Measurements from ENCODE around the gene GJB4.
"Not testable (repeated sequence)": the region's sequence is repeated elsewhere in the genome, so short reads cannot be mapped to it uniquely, and the experiment has no call there.

Gene GJB4

GRCh38 chr1:34759503-34760357 is at the start of gene GJB4:
Gene GJB4 (plus strand): TSS chr1:34759740. CDS start chr1:34761255, 1,515 bp downstream.
- no peak for DNase-seq

- no peak for DNase-seq
Observed at GRCh38 chr1:34710812-34711211, 48.7 kb upstream of the GJB4 start.

DNA sequence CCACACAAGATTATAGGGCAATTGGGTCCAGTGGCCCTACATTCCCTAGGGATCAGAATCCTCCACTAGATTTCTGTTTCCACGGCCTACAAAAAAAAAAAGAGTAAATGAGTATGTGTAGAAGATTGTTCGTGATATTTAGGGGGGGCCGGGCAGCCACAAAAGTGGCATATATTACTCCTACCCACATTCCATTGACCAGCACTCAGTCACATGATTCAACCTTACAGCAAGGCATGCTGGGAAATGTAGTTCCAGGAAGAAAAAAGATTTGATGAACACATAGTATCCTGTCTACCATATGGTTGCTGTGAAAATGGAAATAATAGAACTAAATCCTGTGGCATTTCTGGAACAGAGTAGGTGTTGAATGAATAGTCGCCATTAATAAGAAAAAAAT is 48.1 kb upstream of the GJB4 start:
- no peak for DNase-seq

- DNase-seq: no peak
Observed at GRCh38 chr1:34712007-34712688, 47.4 kb upstream of the GJB4 start.

DNA sequence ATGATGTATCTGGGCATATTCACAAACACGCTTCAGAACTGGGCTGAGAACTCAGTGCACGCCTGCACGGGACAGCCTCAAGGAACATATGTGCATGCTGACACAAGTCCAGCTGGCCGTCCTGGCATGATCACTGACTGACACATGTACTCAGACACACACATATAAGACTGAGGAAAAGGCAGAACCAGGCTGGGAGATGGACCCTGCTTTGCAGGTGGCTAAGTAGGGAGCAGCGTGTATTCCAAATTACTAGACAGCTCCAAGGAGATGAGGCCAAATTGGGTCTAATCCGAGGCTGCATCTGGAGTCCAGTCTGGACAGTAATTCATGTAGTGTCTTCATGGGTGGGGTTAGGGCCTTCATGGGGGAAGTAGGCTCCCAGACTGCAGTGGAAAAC is 46.1 kb upstream of the GJB4 start:
- DNase-seq: no peak

DNA sequence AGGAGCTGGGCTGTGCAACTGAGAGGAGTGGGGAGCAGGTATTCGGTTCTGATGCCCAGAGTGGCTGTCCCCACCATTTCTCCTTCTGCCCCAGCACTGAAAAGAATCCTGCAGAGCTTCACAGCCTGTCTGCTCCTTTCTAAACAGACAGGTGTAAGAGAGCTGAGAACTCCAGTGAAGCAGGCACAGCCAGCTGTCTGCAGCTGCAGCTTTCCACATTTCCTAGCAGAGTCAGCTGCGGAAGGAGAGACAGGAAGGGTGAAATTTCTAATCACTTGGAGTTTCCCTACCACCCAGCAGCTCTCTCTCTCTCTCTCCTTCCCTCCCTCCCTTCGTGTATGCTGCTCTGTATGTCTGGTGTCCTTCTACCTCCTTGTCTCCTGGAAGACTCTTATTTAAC is 45.2 kb upstream of the GJB4 start:
- no peak for DNase-seq

DNA sequence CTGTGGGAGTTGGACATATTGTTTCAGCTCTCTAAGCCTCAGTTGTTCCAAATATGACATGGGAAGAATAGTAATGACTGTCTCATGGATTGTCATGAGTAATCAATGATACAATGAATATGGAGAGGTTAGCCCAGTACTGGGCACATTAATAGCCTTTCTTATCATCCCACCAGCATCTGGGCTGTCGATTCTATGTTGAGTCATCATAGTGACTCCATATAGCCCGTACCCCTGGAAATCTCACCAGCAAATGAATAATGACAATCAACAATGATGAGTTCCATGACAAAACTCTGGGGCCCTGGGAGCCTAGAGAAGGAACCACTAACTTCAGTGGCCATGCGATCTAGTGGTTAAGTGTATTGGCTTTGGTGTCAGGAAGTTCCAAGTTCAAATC is 44.4 kb upstream of the GJB4 start:
- DNase-seq: no peak

DNA sequence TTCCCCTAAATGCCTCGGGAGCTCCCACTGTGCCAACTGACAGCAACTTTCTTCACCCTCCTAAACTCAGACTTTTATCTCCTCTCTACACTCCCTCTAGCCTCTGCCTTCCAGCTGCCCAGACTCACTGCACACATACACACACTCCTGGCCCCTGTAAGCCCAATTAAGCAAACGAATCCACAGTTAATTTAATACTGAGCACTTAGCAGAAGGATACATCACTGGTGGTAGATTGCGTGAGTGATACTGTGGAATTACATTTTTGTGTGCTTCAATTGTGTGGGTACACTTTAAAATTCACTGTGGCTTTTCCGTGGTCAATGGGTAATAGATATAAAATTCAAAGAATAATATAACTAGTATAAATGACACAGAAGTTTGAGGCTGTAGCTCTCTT is 38.3 kb upstream of the GJB4 start:
- DNase-seq: no peak

DNA sequence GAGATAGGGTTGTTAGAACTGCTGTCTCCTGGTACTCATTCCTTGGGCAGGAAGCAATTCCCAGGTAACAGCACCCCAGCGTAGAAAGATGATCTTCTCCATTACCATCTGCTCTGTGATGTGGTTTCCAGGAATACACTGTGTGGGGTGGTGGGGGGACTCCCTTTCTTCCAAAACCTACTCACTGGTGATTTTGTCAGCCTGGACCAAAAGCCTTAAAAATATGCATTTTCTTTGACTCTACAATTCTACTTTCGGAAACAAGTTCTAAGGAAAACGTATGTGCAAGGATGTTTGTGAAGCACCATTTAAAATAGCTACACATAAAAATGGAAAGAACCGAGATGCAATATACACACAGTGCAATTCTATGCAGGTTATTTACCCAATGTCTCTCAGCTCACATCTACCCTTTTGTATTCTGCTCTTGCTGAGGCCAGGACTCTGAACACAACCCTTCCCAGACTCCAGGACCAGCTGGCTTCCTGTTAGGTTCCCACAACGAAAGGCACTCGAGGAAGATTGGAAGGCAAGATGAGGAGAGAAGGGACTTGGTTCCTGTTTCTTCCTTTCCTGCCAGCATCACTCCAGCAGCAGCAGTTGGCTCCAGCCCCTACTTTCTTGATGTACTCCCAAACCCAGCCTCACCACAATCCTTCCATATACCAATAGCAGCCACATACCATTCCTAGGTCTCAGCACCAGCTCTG is 37.7 kb upstream of the GJB4 start:
- no peak for DNase-seq

GRCh38 chr1:34726861-34727260 is 32.7 kb upstream of the GJB4 start:
- no peak for DNase-seq

DNA sequence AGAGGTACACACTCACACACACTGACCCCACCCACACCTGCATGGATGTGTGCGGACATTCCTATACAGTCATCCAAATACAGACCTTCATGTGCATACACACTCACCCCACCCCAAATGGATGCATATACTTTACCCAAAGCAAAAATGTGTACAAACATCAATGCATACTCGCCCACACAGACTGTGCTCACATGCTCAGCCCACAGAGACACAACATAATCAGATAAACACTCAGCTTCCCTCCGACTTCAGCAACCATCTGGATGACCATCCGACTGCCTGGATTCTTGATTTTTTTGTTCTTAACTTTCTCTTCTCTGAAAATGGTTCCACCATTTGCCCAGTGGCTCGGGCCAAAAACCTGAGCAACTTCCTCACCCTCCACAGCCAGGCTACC is 29.1 kb upstream of the GJB4 start:
- DNase-seq: no peak

DNA sequence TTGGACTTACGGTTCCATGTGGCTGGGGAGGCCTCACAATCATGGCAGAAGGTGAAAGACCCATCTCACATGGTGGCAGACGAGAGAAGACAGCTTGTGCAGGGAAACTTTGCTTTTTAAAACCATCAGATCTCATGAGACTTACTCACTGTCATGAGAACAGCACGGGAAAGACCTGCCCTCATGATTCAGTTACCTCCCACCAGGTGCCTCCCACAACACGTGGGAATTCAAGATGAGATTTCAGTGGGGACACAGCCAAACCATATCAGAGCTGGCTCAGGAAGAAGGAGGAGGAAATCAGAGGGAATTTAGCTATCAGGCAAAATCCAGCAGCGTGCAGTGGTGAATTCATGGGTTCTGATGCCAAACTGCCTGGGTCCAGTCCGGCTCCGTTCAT is 26.7 kb upstream of the GJB4 start:
- DNase-seq: not testable (repeated sequence)

GRCh38 chr1:34736692-34737091 is 22.8 kb upstream of the GJB4 start:
- DNase-seq: no peak

GRCh38 chr1:34737236-34737635 is 22.3 kb upstream of the GJB4 start:
- not testable (repeated sequence) for DNase-seq

DNA sequence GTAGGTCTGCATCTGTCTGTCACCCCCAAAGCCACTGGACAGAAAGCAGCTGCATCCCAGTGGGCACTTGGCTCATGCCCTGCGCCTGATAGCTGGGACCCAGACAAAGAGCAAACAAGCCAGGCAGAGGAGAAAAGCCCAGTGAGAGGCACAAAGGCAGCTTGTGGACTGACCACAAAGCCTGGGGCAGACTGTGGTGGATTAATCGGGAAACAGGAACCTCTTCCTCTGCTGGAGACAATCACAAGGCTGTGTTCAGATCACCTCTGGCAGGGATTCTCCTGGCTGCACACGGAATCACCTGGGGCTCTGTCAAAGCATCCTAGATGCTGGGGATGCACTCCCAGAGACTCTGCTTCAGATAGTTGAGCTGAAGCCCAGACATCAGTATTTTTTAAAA is 19.9 kb upstream of the GJB4 start:
- DNase-seq: no peak

- no peak for DNase-seq
Observed at GRCh38 chr1:34740161-34740868, 19.2 kb upstream of the GJB4 start.

GRCh38 chr1:34742667-34743270 is 16.8 kb upstream of the GJB4 start:
- peak; percentile 46 for DNase-seq

DNA sequence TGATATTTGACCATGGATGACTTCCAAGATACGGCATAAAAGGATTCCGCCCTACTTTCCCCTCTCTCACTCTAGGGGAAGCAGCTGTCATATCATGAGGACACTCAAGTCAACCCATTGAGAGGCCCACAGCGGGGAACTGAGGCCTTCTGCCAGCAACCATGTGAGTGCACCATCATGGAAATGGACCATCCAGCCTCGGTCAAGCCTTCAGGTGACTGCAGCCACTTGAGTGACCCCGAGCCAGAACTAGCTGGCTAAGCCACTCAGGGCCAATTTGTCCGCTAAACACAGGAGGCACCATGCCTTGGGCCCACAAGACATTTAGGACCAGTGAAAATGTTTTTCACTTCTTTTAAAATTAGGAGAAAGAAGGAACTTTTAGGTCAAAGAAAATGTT is 15.8 kb upstream of the GJB4 start:
- DNase-seq: no peak

DNA sequence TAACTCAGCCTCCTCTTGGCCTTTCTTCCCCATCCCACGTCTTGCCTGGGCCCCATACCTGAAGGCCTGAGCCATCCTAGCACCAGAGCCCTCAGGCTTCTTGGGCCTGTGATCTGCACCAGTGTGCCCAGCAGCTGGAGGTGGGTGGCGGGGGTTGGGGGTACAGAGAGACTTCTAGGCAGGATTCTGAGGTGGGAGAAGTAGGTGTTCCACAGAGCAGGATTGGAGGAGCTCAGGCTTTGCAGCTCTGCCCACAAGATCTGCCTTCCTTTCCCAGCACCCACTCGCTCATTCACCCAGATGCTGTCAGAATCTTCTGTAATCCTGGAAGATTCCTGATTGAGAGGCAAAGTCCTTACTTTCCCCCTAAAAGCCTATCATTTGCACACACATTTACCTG is 14.7 kb upstream of the GJB4 start:
- no peak for DNase-seq

DNA sequence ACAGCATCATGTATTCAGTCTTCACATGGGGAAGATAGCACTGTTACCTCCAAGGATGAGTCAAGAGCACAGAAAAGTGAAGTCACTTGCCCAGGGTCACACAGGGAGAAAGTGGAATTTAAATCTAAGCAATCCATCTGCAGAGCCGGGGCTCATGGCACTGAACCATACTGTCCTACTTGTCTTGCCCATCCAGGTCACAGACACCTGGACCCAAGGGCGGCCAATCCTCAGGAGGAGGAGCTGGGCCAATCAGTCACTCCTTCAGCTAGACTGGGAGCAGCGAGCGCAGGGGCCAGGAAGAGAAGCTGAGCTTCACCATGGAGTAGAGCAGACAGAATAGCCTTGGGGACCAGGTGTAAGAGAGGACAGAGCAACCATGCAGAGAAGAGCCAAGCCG is 13.9 kb upstream of the GJB4 start:
- no peak for DNase-seq

- no peak for DNase-seq
Observed at GRCh38 chr1:34746101-34746500, 13.4 kb upstream of the GJB4 start.

DNA sequence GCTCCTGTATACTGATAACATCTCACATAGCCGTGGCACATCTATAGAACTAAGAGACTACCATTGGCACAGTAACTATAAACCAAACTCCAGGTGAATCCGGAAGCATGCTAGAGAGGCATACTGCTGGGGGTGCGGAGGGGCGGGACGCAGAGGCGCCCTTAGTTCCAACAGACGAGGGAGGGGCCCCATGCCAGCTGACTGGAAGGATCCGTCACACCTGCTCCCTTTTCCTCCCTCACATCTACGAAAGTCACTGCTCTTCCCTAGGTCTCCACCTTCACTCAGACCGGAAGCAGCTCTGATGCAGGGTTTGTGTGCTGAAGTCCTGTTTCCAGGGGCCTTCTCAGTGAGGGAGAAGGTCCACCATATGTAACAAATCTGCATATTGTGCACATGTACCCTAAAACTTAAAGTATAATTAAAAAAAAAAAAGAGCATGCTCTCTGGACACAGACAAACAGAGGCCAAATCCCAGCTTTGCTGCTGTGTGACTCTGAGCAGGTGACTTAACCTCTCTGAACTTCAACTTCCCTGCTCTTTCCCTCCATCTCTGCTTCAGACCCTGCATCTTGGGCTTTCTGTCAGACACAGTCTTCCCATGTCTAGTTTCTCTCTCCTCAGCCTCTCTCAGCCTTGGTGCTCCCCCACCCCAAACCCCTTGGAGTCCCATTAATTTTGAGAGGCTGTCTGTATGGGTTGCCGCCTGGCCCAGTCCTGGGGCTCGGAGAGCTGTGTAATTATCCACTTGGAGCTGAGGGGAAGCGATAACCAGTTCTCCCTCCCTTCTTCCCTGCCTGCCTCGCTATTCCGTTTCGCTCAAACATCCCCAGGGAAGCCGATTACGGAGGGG is 12.5 kb upstream of the GJB4 start:
- no peak for DNase-seq

Data from CD4-positive, alpha-beta T cell treated with Interferon gamma for 1 hour (primary cell).